22Rv1 (cell line): ENCODE measurements around the gene PRKD2.

ENCODE experiments used
- H3K27ac ChIP-seq: fragments of 450-650 bp; 2 replicates; pipeline ENCODE4 v1.5.1; 2017
- ZFX ChIP-seq: fragments of 450-650 bp; IDR thresholded peaks from 2 replicates; pipeline ENCODE4 v1.6.1; 2017; ENCODE audit warnings: antibody characterized with exemption, borderline replicate concordance
- TF ChIP-seq, protein P1 (sequence below): fragments of 450-650 bp; IDR thresholded peaks from 2 replicates; pipeline ENCODE4 v1.5.1; 2017; ENCODE audit warnings: mild to moderate bottlenecking

The PRKD2 gene

DNA sequence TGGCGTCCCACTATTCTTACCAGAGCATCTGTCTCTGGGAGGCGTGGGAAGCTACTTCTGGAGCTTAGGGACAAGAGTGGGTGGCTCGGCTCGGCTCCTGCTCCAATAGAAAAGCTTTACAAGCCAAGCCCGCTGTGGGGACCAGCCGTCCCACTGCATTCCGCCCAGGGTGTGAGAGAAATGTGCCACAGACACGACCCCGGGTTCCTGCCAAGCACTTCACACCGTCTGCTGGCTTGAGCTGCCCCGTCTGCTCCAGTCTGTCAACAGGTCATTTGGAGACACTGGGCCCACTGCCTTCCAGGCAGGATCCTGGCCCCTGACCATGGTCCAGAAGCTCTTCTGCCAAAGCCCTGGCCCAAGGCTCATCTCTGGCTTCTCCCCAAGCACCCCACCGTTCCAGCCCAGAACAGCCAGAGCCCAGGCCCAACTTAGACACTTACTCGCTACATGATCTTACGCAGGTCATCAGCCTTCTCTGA, 22.4 kb upstream of the PRKD2 start:
- TF ChIP-seq, protein P1, sequence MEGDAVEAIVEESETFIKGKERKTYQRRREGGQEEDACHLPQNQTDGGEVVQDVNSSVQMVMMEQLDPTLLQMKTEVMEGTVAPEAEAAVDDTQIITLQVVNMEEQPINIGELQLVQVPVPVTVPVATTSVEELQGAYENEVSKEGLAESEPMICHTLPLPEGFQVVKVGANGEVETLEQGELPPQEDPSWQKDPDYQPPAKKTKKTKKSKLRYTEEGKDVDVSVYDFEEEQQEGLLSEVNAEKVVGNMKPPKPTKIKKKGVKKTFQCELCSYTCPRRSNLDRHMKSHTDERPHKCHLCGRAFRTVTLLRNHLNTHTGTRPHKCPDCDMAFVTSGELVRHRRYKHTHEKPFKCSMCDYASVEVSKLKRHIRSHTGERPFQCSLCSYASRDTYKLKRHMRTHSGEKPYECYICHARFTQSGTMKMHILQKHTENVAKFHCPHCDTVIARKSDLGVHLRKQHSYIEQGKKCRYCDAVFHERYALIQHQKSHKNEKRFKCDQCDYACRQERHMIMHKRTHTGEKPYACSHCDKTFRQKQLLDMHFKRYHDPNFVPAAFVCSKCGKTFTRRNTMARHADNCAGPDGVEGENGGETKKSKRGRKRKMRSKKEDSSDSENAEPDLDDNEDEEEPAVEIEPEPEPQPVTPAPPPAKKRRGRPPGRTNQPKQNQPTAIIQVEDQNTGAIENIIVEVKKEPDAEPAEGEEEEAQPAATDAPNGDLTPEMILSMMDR, result no peak
- no peak for TF ChIP-seq ZFX
- H3K27ac ChIP-seq, result no peak overlapping the region

DNA sequence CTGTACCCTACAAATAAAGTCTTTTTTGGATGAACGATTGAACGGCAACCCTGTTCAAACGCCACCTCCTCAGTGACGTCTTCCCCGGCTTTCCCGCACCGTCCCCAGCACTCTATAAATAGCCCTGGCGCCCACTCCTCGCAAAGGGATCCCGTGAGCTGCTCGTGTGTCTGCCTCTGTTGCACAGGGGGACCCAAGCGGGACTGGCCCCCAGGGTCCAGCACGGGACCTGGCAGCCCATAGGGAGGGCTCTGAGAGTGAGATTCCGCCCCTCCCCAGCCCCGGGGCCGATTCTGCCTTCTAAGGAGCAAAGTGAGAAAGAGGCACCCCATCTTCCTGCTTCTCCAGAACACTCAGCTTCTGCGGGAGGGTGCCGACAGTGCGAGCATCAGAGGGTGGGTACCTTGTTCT, 20.9 kb upstream of the PRKD2 start:
- H3K27ac ChIP-seq, result no peak overlapping the region
- TF ChIP-seq, protein P1, result no peak
- TF ChIP-seq ZFX, result no peak

DNA sequence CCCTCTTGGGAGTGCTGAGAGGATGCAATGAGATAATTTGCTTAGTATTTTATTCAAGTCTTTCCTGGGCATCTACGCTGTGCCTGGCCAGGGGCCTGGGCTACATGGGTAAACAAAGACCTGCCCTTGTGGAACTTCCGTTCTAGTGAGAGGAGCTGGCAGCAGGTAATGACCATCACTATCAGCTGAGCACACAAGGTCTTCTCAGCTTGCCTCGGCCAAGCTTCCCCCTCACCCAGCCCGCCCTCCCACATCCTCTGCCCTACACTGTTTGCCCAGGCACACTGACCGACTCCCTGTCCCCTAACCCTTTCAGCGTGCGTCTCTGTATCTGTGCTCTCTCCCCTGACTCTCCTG, 20.4 kb upstream of the PRKD2 start:
- TF ChIP-seq, protein P1, result no peak
- no peak for TF ChIP-seq ZFX
- no peak overlapping the region for H3K27ac ChIP-seq

DNA sequence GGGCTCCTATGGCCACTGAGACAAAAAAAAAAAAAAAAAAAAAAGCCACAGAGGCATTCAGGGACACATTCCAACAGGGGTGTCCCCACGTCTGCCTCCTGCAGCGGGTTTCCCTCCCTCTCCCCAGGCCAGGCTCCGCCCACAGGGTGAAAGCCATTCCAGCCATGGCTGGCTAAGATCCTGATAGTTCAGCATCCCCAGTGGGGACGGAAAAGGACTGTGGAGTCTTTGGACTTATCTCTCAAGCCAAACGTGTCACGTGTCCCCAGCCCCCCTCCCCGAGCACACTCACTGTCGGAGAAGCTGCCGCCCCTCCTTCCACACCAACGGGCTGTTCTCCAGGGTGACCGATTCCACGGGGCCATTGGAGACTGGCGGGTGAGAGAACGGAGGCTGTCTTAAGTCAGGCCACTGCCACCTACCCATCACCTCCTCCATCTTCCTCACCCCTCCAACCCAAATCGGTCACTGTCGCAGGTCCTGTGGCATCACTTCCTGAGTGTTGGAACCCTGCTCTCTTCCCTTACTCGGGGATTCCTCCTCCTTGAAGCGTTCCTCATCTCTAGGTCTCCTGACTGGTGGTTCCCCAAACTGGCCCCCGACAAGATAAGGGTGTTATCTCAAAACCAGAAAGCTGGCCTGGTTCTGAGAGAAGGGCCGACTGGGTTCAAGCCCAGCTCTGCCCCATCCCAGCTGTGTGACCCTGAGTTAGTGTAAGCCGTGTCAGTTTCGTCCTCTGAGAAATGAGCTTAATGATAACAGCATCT, 19.8 kb upstream of the PRKD2 start:
- no peak overlapping the region for H3K27ac ChIP-seq
- no peak for TF ChIP-seq ZFX
- TF ChIP-seq, protein P1, result no peak

DNA sequence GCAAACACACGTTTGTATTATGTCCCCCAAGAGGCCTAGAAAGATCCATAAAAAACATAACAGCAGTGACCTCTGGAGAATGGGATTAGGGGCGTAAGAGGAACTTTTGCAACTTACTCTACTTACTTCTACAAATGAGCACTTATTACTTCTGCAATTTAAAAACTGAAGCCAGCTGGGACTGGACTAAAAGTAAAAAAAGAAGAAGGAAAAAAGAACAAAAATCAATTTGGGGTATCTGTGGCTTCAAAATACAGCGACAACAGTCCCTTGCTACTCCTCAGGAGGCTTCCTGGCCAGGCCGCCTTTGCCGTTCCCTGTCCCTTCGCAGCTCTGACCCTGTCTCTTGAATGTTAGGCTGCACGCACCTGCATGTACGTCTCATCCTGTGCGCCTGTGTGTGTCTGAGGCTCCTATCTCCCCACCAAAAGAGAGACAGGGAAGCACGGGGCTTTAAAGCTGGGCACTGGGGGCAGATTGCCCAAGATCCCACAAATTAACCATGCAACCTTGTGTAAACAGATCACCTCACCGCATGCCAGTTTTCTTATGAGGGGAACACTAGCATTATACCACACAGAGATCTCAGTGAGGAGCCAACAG, 16.9 kb upstream of the PRKD2 start:
- no peak for TF ChIP-seq ZFX
- TF ChIP-seq, protein P1, result no peak
- no peak overlapping the region for H3K27ac ChIP-seq

DNA sequence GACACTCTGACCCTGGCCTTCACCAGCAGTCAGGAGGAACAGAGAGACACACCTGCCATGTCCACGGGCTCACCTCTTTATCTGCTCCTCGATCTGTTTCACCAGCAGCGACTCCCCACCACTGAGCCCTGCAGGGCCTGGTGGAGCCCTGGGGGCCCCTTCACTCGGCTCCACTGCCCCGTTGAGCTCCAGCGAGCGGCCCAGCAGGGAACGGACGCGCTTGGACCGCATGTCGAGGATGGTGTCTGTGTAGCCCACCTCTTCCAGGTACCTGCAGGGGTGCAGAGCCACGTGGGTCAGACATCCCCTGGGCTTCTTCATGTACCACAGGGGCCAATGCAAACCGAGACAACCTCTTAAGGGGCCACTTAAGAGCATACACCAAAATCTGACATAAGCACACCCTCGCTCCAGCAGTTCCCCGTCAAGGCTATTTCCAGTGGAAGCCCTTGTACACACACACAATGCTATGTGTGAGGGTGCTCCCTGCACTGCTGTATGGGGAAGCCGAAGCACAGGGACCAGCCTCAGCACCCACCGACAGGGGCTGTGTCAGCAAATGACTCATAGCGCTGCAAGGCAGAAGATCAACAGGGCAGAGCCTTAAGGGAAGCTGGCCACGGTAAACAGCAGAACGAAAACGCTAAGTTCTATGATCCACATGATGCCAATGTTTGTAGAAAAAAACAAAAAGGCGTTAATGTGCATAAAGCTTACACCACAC, 16.2 kb upstream of the PRKD2 start:
- no peak overlapping the region for H3K27ac ChIP-seq
- no peak for TF ChIP-seq ZFX
- TF ChIP-seq, protein P1, result no peak
